Measurements from ENCODE around the gene TP53.
A peak's percentile ranks its signal among the peaks of the same experiment; 100 is the strongest.
"Not testable (repeated sequence)": the region's sequence is repeated elsewhere in the genome, so short reads cannot be mapped to it uniquely, and the experiment has no call there.

The TP53 gene

GRCh38 chr17:7629939-7630571, 57.2 kb downstream of the TP53 start, which contains the start of gene SHBG:
Gene SHBG, plus strand, starts transcription at chr17:7630135. Its CDS starts 38 bp downstream, at chr17:7630173.
- DNase-seq: no peak

- DNase-seq: peak; percentile 91
These were observed 59.8 kb downstream of the TP53 start, which contains the start of gene SAT2 for GRCh38 chr17:7627250-7628121. Gene SAT2, minus strand, starts transcription at chr17:7627821. Its CDS starts 186 bp downstream, at chr17:7627635.

GRCh38 chr17:7626956-7627249, 60.4 kb downstream of the TP53 start:
- DNase-seq: peak; percentile 65

GRCh38 chr17:7626307-7626706, 61.0 kb downstream of the TP53 start:
- DNase-seq: no peak

GRCh38 chr17:7625749-7626148, 61.5 kb downstream of the TP53 start:
- DNase-seq: not testable (repeated sequence)

- DNase-seq: no peak
These were observed 63.6 kb downstream of the TP53 start for GRCh38 chr17:7623661-7624060.

GRCh38 chr17:7620835-7621234, 66.5 kb downstream of the TP53 start:
- no peak for DNase-seq

GRCh38 chr17:7618608-7619007, 68.7 kb downstream of the TP53 start:
- no peak for DNase-seq

All from hematopoietic multipotent progenitor cell treated with erythropoietin and hydrocortisone succinate and interleukin-3 and kit ligand, for 8 days (in vitro differentiated cells).